ENCODE data around the gene SHC1.

- TF ChIP-seq POLR2A (IDR thresholded peaks at IDR 0.05) (no peak), CTCF (IDR thresholded peaks at IDR 0.05) (no peak)
Observed at GRCh38 chr1:154996966-154997701, 26.6 kb upstream of the SHC1 start.

Data from right lobe of liver (tissue), 4 donors.